Loucy (cell line): Measurements from ENCODE around the gene SFXN5.

ENCODE experiments used
- H2AFZ ChIP-seq: fragments of 200-600 bp; sonication (generic); 2 replicates; pipeline ENCODE4 v1.6.0; 2016; ENCODE audit warnings: antibody characterized with exemption, mild to moderate bottlenecking, low read length, moderate library complexity
- H3F3A ChIP-seq: fragments of 200-600 bp; 2 replicates; pipeline ENCODE4 v1.6.0; 2016; ENCODE audit warnings: antibody characterized with exemption, low read depth, mild to moderate bottlenecking
- H3K27me3 ChIP-seq: fragments of 200-600 bp; sonication (generic); 2 replicates; pipeline ENCODE4 v1.6.1; 2014; ENCODE audit warnings: low read length, mild to moderate bottlenecking; ENCODE audit not compliant: insufficient read depth, poor library complexity, severe bottlenecking
- H3K36me3 ChIP-seq: fragments of 200-600 bp; sonication (generic); 2 replicates; pipeline ENCODE4 v1.6.1; 2016; ENCODE audit warnings: low read length; ENCODE audit not compliant: insufficient read depth
- H3K4me1 ChIP-seq: fragments of 200-600 bp; sonication (generic); 2 replicates; pipeline ENCODE4 v1.5.1; 2014; ENCODE audit warnings: low read length, mild to moderate bottlenecking; ENCODE audit not compliant: insufficient read depth, poor library complexity, severe bottlenecking
- H3K4me2 ChIP-seq: fragments of 200-600 bp; sonication (generic); 2 replicates; pipeline ENCODE4 v1.6.0; 2014; ENCODE audit warnings: antibody characterized with exemption, low read length, low read depth, mild to moderate bottlenecking; ENCODE audit not compliant: poor library complexity, severe bottlenecking
- H3K4me3 ChIP-seq: fragments of 200-600 bp; sonication (generic); 2 replicates; pipeline ENCODE4 v1.5.1; 2014; ENCODE audit warnings: low read length, mild to moderate bottlenecking, mixed read lengths; ENCODE audit not compliant: poor library complexity, severe bottlenecking
- H3K79me2 ChIP-seq: fragments of 200-600 bp; sonication (generic); 2 replicates; pipeline ENCODE4 v1.6.1; 2014; ENCODE audit warnings: low read length; ENCODE audit not compliant: insufficient read depth
- H3K9ac ChIP-seq: fragments of 200-600 bp; sonication (generic); 2 replicates; pipeline ENCODE4 v1.6.0; 2014; ENCODE audit warnings: mild to moderate bottlenecking, low read depth, low read length, moderate library complexity; ENCODE audit not compliant: poor library complexity, severe bottlenecking
- H3K9me2 ChIP-seq: fragments of 200-600 bp; sonication (generic); replicated peaks from 2 replicates; pipeline ENCODE4 v1.6.1; 2016; ENCODE audit warnings: low read depth, low read length, mixed read lengths
- H3K9me3 ChIP-seq: fragments of 200-600 bp; sonication (generic); 2 replicates; pipeline ENCODE4 v1.6.1; 2014; ENCODE audit warnings: mild to moderate bottlenecking, antibody characterized with exemption, low read length, low read depth; ENCODE audit not compliant: insufficient read depth
- H4K20me1 ChIP-seq: fragments of 200-600 bp; sonication (generic); 2 replicates; pipeline ENCODE4 v1.6.0; 2014; ENCODE audit warnings: antibody characterized with exemption, low read length, mild to moderate bottlenecking; ENCODE audit not compliant: insufficient read depth, poor library complexity, severe bottlenecking
- EZH2phosphoT487 ChIP-seq: fragments of 200-600 bp; IDR thresholded peaks from 2 replicates; pipeline ENCODE4 v1.6.1; 2018; ENCODE audit warnings: antibody characterized with exemption, mild to moderate bottlenecking, moderate library complexity, borderline replicate concordance
- TF ChIP-seq, protein P1 (sequence below): fragments of 200-600 bp; sonication (generic); conservative IDR thresholded peaks from 2 replicates; pipeline ENCODE4 v1.5.1; 2014; ENCODE audit warnings: mild to moderate bottlenecking, antibody characterized with exemption, low read length

SFXN5 gene

DNA sequence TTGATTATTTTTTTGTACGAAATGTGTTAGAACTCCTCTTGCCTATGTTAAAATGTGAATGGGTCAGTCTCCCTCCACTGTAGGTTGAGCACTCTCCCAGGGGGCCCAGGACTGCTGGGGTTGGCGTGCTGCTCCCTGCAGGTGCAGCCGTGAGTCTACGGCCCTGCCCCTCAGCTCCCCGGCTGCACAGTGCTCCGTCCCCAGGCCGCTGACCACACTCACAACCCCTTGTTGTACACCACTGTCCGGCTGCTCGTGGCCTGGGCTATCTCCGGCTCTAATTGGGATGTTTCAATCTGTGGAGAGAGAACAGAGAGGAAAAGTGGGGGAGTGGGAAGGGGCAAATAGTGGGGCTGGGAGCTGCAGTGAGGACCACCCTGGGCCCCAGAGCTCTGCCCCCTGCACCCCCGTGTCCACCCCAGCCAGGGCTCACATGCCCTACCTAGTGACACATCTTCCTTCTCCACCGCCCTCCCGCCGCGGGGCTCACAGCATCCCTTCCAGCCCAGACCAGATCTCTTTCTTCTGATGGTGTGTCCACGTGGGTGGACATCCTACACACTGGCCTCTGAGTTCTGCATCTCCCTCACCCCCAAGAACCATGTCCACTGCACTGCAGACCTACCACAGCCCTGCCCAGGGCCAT lies 126.6 kb downstream of the SFXN5 start:
- TF ChIP-seq EZH2phosphoT487 = no peak
- TF ChIP-seq, protein P1, sequence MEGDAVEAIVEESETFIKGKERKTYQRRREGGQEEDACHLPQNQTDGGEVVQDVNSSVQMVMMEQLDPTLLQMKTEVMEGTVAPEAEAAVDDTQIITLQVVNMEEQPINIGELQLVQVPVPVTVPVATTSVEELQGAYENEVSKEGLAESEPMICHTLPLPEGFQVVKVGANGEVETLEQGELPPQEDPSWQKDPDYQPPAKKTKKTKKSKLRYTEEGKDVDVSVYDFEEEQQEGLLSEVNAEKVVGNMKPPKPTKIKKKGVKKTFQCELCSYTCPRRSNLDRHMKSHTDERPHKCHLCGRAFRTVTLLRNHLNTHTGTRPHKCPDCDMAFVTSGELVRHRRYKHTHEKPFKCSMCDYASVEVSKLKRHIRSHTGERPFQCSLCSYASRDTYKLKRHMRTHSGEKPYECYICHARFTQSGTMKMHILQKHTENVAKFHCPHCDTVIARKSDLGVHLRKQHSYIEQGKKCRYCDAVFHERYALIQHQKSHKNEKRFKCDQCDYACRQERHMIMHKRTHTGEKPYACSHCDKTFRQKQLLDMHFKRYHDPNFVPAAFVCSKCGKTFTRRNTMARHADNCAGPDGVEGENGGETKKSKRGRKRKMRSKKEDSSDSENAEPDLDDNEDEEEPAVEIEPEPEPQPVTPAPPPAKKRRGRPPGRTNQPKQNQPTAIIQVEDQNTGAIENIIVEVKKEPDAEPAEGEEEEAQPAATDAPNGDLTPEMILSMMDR = no peak

GRCh38 chr2:72943540-72944395 lies 127.7 kb downstream of the SFXN5 start:
- Histone ChIP-seq H2AFZ (no peak overlapping the region), H3K4me3 (no peak overlapping the region), H3K9me3 (no peaks in the 10 kb centered on the region), H3K36me3 (no peaks in the 10 kb centered on the region), H3K4me2 (no peak overlapping the region), H3K9me2 (no peaks in the 10 kb centered on the region), H3K9ac (no peak overlapping the region), H3K4me1 (no peaks in the 10 kb centered on the region), H3K27me3 (no peaks in the 10 kb centered on the region), H3F3A (no peaks in the 10 kb centered on the region), H4K20me1 (no peaks in the 10 kb centered on the region), H3K79me2 (no peaks in the 10 kb centered on the region)
- TF ChIP-seq EZH2phosphoT487 = no peak
- TF ChIP-seq, protein P1 = no peak

More for the DNA sequence above, 126.6 kb downstream of the SFXN5 start:
- H3F3A ChIP-seq = no peaks in the 10 kb centered on the region
- no peak overlapping the region for H3K9ac ChIP-seq
- no peaks in the 10 kb centered on the region for H3K27me3 ChIP-seq
- no peak overlapping the region for H2AFZ ChIP-seq
- no peaks in the 10 kb centered on the region for H3K36me3 ChIP-seq
- H3K9me3 ChIP-seq = no peaks in the 10 kb centered on the region
- H3K4me2 ChIP-seq = no peak overlapping the region
- H3K4me3 ChIP-seq = no peak overlapping the region
- H3K4me1 ChIP-seq = no peaks in the 10 kb centered on the region
- H3K79me2 ChIP-seq = no peaks in the 10 kb centered on the region
- no peaks in the 10 kb centered on the region for H4K20me1 ChIP-seq
- no peaks in the 10 kb centered on the region for H3K9me2 ChIP-seq

- no peaks in the 10 kb centered on the region for H3K4me1 ChIP-seq
Observed at GRCh38 chr2:72942881-72943418, 128.6 kb downstream of the SFXN5 start.

More at GRCh38 chr2:72942881-72943418, 128.6 kb downstream of the SFXN5 start:
- no peak for TF ChIP-seq EZH2phosphoT487
- TF ChIP-seq, protein P1 = no peak
- Histone ChIP-seq H3F3A (no peaks in the 10 kb centered on the region), H3K9me2 (no peaks in the 10 kb centered on the region), H3K9me3 (no peaks in the 10 kb centered on the region), H3K79me2 (no peaks in the 10 kb centered on the region), H3K36me3 (no peaks in the 10 kb centered on the region), H3K27me3 (no peaks in the 10 kb centered on the region), H4K20me1 (no peaks in the 10 kb centered on the region), H3K4me3 (no peak overlapping the region), H2AFZ (no peak overlapping the region), H3K9ac (no peak overlapping the region), H3K4me2 (no peak overlapping the region)
